ENCODE measurements around the gene TRMU.

TRMU gene, protein sequence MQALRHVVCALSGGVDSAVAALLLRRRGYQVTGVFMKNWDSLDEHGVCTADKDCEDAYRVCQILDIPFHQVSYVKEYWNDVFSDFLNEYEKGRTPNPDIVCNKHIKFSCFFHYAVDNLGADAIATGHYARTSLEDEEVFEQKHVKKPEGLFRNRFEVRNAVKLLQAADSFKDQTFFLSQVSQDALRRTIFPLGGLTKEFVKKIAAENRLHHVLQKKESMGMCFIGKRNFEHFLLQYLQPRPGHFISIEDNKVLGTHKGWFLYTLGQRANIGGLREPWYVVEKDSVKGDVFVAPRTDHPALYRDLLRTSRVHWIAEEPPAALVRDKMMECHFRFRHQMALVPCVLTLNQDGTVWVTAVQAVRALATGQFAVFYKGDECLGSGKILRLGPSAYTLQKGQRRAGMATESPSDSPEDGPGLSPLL

DNA sequence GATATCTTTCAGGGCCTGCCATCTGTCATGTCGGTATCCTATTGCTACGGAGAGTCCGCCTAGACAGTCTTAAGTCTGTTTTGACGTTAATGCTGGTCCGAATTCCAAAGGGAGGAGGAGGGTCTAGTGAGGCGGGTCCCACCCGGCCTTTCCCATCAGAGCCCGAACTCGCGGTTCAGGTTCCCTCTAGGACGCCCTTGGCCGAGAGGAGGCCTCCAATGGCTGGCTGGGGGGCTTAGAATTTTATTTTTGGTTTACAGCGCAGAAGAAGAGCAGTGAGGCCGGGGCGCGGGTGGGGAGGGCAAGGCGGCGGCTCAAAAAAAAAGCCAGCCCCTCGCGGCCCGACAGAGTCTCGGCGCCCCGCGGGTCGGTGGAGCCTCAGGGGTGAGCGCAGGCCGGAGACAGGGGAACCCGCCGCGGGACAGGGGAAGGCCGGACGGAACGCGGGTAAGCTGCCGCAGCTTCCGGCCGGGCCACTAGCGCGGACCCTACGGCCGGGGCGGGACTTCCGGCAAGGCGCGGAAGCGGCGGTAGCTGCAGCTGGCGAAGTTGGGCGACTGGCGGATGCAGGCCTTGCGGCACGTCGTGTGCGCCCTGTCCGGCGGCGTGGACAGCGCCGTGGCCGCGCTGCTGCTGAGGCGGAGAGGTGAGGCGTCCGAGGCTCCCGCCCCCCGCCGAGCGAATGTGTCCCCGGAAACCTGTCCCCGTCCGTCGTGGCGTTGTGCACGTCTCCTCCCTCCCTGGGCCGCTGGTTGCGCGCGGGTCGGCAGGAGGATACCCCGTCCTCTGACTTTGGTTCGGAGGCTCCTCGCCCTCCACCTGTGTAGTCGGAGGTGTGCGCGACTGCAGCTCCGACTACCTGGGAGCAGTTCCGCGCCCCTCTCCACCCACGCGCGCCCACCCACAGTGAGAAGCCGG, at the start of gene TRMU:
TSS of gene TRMU (plus strand) at position 514 of the 918 bp plus-strand sequence. CDS start at position 565, 51 bp downstream.
- TF ChIP-seq GATA3 (IDR thresholded peaks at IDR 0.05; ENCODE audit: low read depth, low read length) (no peak), GATA2 (IDR thresholded peaks at IDR 0.05; ENCODE audit: low read depth, low read length) (no peak)

DNA sequence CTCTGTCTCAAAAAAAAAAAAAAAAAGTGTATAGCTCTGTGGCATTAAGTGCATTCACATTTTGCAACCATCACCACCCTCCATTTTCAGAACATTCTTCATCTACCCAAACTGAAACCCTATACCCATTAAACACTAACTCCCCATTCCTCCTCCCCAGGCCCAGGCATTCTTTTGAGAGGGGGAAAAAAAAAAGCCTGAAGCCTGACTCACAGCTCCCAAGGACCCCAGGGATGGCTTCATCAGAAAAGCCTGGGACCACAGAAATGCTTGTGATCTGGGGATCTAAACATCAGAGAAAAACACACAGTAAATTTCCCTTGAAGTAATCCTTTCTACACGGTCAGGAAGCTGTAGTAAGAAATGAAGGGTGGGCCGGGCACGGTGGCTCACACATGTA, 49.5 kb upstream of the TRMU start:
- TF ChIP-seq GATA2 (IDR thresholded peaks at IDR 0.05; ENCODE audit: low read depth, low read length) (no peak), GATA3 (IDR thresholded peaks at IDR 0.05; ENCODE audit: low read depth, low read length) (no peak)

DNA sequence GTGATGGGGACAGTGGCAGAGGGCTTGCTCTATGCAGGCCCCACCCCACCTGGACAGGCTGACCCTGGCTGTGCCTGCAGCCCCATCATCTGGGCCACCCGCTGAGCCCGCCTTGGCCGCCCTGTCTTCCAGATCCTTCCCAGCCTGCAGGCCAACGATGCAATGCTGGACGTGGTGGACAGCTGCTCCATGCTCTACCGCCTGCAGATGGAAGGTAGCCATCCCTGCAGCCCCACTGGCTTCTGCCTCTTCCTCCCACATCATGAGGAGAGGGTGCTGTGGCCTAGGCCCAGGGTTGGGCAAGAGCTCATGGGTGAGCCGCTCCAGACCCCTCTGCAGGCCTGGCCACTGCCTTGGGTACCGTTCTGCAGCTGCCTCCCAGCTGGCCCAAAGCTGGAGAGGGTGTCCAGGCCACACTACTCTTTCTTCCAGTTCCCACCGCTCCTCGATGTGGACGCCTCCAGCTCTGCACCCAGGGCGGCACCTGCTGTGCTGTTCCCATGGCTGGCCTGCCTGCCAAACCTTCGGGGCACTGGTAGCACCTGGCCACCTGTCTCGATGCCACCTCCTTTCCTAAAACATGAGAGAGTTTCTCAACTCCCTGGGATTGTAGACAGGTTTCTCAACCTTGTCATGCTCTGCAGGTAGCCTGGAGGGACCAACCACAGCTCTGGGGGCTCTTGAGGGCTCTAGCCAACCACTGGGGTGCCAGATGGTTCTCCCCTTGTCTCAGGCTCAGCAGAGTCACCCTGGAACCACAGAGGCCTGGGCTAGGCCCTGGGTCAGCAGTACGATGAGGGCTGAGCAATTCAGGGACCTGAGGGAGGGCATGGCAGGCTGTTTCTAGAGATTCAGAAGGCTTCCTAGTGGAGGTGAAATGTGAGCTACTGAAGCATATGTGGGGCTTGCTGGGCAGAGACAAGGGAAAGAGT, 48.3 kb upstream of the TRMU start:
- no peak for TF ChIP-seq GATA3 (IDR thresholded peaks at IDR 0.05; ENCODE audit: low read depth, low read length)
- no peak for TF ChIP-seq GATA2 (IDR thresholded peaks at IDR 0.05; ENCODE audit: low read depth, low read length)

DNA sequence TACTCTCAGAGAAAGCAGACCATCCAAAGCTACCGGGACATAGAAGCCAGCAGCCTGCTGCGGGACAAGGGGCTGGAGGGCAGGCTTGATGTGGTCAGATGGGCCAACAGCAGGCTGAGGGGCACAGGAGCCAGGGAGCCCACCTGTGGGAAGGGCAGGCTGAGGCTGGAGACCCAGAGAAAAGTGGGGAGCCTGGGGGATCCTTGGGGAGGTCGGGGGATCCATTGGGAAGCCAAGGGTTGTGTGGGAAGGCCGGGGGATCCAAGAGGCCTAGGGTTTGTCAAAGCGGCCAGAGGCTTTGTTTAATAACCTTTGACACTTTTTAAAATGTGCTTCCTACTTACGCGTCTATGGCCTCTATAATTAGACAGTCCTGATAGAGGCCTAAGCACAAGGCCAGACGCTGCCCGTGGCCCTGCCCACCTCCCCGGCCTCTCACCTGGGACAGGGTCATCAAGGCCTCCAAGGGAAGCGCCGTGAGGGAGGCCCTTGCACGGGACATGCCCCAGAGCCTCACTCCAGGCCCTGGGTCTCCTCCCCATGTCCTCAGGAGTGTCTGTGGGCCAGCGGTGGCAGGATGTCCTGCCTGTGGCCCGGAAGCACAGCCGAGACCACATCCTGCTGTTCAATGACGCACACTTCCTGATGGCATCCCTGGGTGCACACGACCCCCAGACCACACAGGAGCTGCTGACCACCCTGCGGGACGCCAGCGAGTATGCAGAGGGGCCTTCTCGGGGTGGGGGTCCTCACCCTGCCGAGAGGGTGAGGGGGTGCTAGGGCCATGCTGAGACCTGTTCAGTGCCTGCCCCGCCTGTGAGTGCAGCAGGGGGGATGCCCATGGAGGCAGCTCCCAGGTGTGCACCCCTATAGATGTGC, 47.4 kb upstream of the TRMU start:
- TF ChIP-seq GATA3 (IDR thresholded peaks at IDR 0.05; ENCODE audit: low read depth, low read length) (no peak), GATA2 (IDR thresholded peaks at IDR 0.05; ENCODE audit: low read depth, low read length) (no peak)

DNA sequence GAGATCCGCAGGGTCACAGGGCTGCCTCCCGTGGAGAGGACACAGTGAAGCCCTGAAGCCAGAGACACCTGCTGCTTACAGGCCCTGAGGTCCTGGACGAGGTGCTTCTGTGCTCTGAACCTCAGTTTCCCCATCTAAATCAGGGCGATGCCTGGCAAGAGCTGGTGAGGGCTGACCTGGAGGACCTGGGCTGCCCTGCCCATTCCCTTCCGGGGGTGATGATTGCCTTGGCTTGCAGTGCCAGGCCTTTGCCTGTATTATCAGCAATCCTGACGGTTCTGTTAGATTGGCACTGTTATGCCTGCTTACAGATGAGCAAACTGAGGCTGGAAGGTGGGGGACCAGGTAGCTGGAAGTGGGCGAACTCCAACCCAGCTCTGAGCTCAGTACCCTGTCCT, 46.7 kb upstream of the TRMU start:
- TF ChIP-seq GATA3 (IDR thresholded peaks at IDR 0.05; ENCODE audit: low read depth, low read length) (no peak), GATA2 (IDR thresholded peaks at IDR 0.05; ENCODE audit: low read depth, low read length) (no peak)

DNA sequence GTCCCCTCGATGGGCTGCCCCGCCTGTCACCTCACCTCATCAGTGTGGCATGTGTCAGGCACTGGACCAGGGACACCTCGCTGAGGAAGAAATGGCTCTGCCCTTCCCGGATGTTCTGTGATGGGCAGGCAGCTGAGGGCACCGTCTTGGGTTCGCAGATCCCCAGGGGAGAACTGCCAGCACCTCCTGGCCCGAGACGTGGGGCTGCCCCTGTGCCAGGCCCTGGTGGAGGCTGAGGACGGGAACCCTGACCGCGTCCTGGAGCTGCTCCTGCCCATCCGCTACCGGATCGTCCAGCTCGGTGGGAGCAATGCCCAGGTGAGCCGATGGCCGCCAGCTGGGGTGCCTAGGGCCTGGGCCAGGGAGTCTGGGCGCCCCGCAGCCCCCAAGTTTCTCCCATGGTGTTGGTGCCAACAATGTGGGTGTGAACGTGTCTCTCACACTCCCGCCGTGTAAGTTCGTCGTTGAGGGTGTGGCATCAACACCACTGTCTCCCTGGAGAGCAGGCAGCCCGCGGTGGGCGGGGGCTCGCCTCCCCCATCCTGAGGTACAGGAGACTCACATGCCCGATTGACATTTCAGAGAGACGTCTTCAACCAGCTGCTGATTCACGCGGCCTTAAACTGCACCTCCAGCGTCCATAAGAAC, 46.1 kb upstream of the TRMU start:
- TF ChIP-seq GATA2 (IDR thresholded peaks at IDR 0.05; ENCODE audit: low read depth, low read length) (no peak), GATA3 (IDR thresholded peaks at IDR 0.05; ENCODE audit: low read depth, low read length) (no peak)

DNA sequence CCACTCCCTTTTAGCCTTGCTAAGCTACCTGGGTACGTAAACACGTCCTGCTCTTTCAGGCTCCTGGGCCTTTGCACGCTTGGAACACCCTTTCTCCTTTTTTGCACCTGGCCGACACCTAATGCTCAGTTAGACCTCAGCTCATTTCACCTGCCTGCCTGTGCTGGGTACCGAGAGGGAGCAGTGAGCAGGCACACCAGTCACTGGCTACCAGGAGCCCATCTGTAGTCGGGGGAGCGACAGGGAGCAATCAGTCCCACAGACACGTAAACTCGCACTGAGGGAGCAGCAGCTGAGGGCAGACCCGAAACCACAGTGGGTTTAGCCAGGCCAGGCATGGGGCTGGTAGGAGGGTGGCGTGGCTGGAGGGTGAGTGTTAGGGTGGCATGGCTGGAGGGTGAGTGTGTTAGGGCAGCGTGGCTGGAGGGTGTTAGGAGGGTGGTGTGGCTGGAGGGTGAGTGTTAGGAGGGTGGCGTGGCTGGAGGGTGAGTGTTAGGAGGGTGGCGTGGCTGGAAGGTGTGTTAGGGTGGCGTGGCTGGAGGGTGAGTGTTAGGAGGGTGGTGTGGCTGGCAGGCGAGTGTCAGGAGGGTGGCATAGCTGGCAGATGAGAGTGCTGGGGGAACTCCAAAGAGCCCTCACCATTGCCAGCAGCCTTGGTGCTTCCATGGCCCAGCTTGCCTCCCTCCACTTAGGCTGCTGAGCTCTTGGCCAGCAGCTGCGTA, 45.2 kb upstream of the TRMU start:
- TF ChIP-seq GATA2 (IDR thresholded peaks at IDR 0.05; ENCODE audit: low read depth, low read length) = no peak
- TF ChIP-seq GATA3 (IDR thresholded peaks at IDR 0.05; ENCODE audit: low read depth, low read length) = no peak

DNA sequence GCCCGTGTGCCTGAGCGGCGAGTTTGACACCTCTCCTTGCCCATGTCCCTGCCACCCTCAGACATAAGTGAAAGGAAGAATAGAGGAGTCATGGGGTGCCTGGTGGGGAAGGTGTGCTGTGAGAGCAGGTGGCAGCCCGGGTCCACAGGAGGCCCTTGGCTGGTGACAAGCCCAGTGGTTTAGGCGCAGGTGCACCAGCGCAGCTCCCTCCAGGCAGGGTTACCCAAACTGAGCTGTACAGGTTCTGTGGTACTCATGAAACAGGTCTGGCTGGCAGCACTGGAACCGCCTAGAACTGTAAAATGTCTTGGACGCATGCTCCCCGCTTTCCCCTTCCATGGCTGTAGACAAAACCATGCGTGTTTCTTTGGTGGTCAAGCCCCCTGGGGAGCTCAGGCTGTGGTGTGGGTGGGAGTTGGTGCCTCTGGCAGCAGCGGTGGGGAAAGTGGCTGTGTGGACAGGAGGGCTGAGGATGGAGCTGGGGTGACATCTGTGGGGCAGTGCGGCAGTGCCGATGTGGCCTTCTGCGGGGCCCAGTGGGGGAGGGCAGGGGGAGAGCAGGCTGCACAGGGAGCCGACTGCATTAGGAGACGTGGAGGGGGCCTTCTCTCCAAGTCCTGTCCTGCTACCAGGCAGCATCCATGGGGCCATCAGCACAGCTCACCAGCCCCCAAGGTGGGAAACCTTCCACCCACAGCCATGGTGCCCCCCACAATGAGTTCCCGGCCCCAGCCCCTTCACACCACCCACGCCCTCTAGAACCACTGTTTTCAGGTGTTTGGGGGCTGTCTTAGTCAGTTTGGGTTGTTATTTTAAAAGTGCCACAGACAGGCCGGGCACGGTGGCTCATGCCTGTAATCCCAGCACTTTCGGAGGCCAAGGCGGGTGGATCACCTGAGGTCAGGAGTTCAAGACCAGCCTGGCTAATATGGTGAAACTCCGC, 44.4 kb upstream of the TRMU start:
- TF ChIP-seq GATA3 (IDR thresholded peaks at IDR 0.05; ENCODE audit: low read depth, low read length) = no peak
- no peak for TF ChIP-seq GATA2 (IDR thresholded peaks at IDR 0.05; ENCODE audit: low read depth, low read length)

DNA sequence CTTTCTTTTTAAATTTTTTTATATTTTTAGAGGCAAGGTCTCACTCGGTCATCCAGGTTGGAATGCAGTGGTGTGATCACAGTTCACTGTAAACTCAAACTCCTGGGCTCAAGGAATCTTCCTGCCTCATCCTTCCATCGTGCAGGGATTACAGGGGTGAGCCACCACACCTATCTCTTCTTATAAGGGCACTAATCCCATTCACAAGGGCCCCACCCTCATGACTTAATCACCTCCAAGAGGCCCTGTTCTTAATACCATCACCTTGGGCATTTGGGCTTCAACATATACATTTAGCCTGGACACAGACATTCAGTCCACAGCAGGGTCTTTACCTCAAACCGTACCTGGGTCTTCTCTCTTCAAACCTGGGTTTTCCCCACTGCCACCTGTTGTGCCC, 43.3 kb upstream of the TRMU start:
- TF ChIP-seq GATA2 (IDR thresholded peaks at IDR 0.05; ENCODE audit: low read depth, low read length) (no peak), GATA3 (IDR thresholded peaks at IDR 0.05; ENCODE audit: low read depth, low read length) (no peak)

DNA sequence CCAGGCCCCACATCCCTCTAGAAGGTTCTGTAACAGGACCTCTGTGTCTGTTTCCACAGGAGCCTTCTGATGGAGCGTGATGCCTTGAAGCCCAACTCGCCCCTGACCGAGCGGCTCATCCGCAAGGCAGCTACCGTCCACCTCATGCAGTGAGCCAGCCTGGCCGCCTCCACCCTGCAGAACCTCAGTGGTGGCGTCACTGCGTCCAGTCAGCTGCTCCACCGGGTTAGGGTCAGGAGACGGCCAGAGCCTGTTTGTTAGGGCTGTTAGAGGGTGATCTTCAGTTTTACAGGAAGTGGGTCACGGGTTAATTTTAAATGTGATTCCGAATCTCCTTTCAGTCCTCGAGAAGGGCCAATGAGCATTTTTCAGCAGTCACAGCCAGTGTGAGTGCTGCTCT, 42.8 kb upstream of the TRMU start:
- TF ChIP-seq GATA3 (IDR thresholded peaks at IDR 0.05; ENCODE audit: low read depth, low read length) = no peak
- TF ChIP-seq GATA2 (IDR thresholded peaks at IDR 0.05; ENCODE audit: low read depth, low read length) = no peak

Measured in SH-SY5Y (cell line).